ENCODE measurements around the gene CHRNB1. TPM values are rescaled to one million over a fixed set of nuclear protein-coding genes. Genes with fewer than 3 reads are reported as not detected.
"Not testable (repeated sequence)": the region's sequence is repeated elsewhere in the genome, so short reads cannot be mapped to it uniquely, and the experiment has no call there.

The CHRNB1 gene
- total and polyA plus RNA-seq, 2 donors (not counting 1 experiment from before 2014, with no cell fraction given): 6.2 to 7.2 TPM

- H2AFZ ChIP-seq (ENCODE audit: insufficient read depth, low read depth, low read length, poor library complexity, severe bottlenecking): no peak overlapping the region
- Mint-ChIP-seq H3K27ac (no peak overlapping the region), H3K27me3 (no peaks in the 10 kb centered on the region), H3K4me3 (no peak overlapping the region), H3K4me1 (peaks cover 27% of the 10 kb centered on the region), H3K9me3 (ENCODE audit: insufficient read depth) (no peaks in the 10 kb centered on the region)
- intact Hi-C loops (cut with micrococcal nuclease): no loop called here
- H3K4me3 ChIP-seq (ENCODE audit: control extremely low read depth in 1 of 5, extremely low read depth in 1 of 5, insufficient read depth in 1 of 5, low read depth in 2 of 5, low read length in 4 of 5): no peak overlapping the region
- H4K20me1 ChIP-seq (ENCODE audit: control insufficient read depth, insufficient read depth, low read length, poor library complexity, severe bottlenecking): peaks cover 57% of the 10 kb centered on the region
- 84% methylated on average over 11 of the region's 12 CpGs for WGBS (ENCODE audit: insufficient coverage)
- no peak overlapping the region for H3K9ac ChIP-seq (ENCODE audit: low read length)
- H3K27ac ChIP-seq (ENCODE audit: low read length in 2 of 2): no peak overlapping the region
- POLR2A ChIA-PET: no interaction called here
- ATAC-seq (ENCODE audit: low read depth) (no peak), DNase-seq (no peak)
- H3K79me2 ChIP-seq (ENCODE audit: control insufficient read depth, insufficient read depth, low read length): peaks cover 51% of the 10 kb centered on the region
- H3K9me3 ChIP-seq (ENCODE audit: control extremely low read depth in 1 of 3, control insufficient read depth in 2 of 3, insufficient read depth in 1 of 3, low read length in 2 of 3): no peaks in the 10 kb centered on the region
- CTCF ChIA-PET: no interaction called here
- H3K36me3 ChIP-seq (replicated peaks in 1 of 2; ENCODE audit: control extremely low read depth in 1 of 2, control insufficient read depth in 1 of 2, extremely low read depth in 1 of 2, insufficient read depth in 2 of 2, low read length in 1 of 2): peaks cover 0 to 18% of the 10 kb centered on the region in 2 experiments
- TF ChIP-seq EZH2 (IDR thresholded peaks at IDR 0.05; ENCODE audit: borderline replicate concordance, insufficient read depth, low read depth, low read length, poor library complexity, severe bottlenecking) (no peak), CTCF (IDR thresholded peaks at IDR 0.05) (no peak)
- H3K4me1 ChIP-seq (ENCODE audit: control insufficient read depth in 2 of 2, insufficient read depth in 2 of 2, low read length in 2 of 2): peaks cover 8 to 21% of the 10 kb centered on the region in 2 donors
- H3K27me3 ChIP-seq (replicated peaks in 1 of 4; ENCODE audit: control extremely low read depth in 1 of 4, control insufficient read depth in 3 of 4, insufficient read depth in 4 of 4, low read length in 3 of 4): no peaks in the 10 kb centered on the region
- no peak overlapping the region for H3K4me2 ChIP-seq (replicated peaks; ENCODE audit: low read depth, low read length, poor library complexity, severe bottlenecking)
Measured at GRCh38 chr17:7468804-7469389, 24.0 kb downstream of the CHRNB1 start.

- WGBS (ENCODE audit: insufficient coverage): 100% methylated on average over 3 of the region's 12 CpGs
- peaks cover 30% of the 10 kb centered on the region for H3K4me1 Mint-ChIP-seq
- H2AFZ ChIP-seq (ENCODE audit: insufficient read depth, low read depth, low read length, poor library complexity, severe bottlenecking); DNase-seq; H3K9ac ChIP-seq (ENCODE audit: low read length); H3K4me3 ChIP-seq (ENCODE audit: control extremely low read depth in 1 of 5, extremely low read depth in 1 of 5, insufficient read depth in 1 of 5, low read depth in 2 of 5, low read length in 4 of 5); H3K4me3 Mint-ChIP-seq; H3K27me3 ChIP-seq (replicated peaks in 1 of 4; ENCODE audit: control extremely low read depth in 1 of 4, control insufficient read depth in 3 of 4, insufficient read depth in 4 of 4, low read length in 3 of 4); H3K9me3 ChIP-seq (ENCODE audit: control extremely low read depth in 1 of 3, control insufficient read depth in 2 of 3, insufficient read depth in 1 of 3, low read length in 2 of 3); H3K9me3 Mint-ChIP-seq (ENCODE audit: insufficient read depth); H3K27ac ChIP-seq (ENCODE audit: low read length in 2 of 2); ATAC-seq (ENCODE audit: low read depth); intact Hi-C loops (cut with micrococcal nuclease); CTCF ChIA-PET; H3K4me2 ChIP-seq (replicated peaks; ENCODE audit: low read depth, low read length, poor library complexity, severe bottlenecking); H3K27me3 Mint-ChIP-seq; H3K27ac Mint-ChIP-seq: not testable (repeated sequence)
- Histone ChIP-seq H3K4me1 (ENCODE audit: control insufficient read depth in 2 of 2, insufficient read depth in 2 of 2, low read length in 2 of 2) (peaks cover 8 to 21% of the 10 kb centered on the region in 2 donors), H4K20me1 (ENCODE audit: control insufficient read depth, insufficient read depth, low read length, poor library complexity, severe bottlenecking) (peaks cover 66% of the 10 kb centered on the region), H3K79me2 (ENCODE audit: control insufficient read depth, insufficient read depth, low read length) (peaks cover 59% of the 10 kb centered on the region), H3K36me3 (replicated peaks in 1 of 2; ENCODE audit: control extremely low read depth in 1 of 2, control insufficient read depth in 1 of 2, extremely low read depth in 1 of 2, insufficient read depth in 2 of 2, low read length in 1 of 2) (peaks cover 0 to 15% of the 10 kb centered on the region in 2 experiments)
- POLR2A ChIA-PET: interaction anchor here (0.9 kb wide), 1 partner anchor 13 kb away, joined by 3 read pairs; no protein-coding TSS in a partner anchor
Measured at GRCh38 chr17:7469843-7470242, 25.0 kb downstream of the CHRNB1 start.

- H3K27me3 ChIP-seq (replicated peaks in 1 of 4; ENCODE audit: control extremely low read depth in 1 of 4, control insufficient read depth in 3 of 4, insufficient read depth in 4 of 4, low read length in 3 of 4); H3K4me3 Mint-ChIP-seq; H2AFZ ChIP-seq (ENCODE audit: insufficient read depth, low read depth, low read length, poor library complexity, severe bottlenecking); H3K27ac Mint-ChIP-seq; H3K9me3 ChIP-seq (ENCODE audit: control extremely low read depth in 1 of 3, control insufficient read depth in 2 of 3, insufficient read depth in 1 of 3, low read length in 2 of 3); H3K4me3 ChIP-seq (ENCODE audit: control extremely low read depth in 1 of 5, extremely low read depth in 1 of 5, insufficient read depth in 1 of 5, low read depth in 2 of 5, low read length in 4 of 5); H3K9me3 Mint-ChIP-seq (ENCODE audit: insufficient read depth); ATAC-seq (ENCODE audit: low read depth); H3K27me3 Mint-ChIP-seq; DNase-seq; H3K27ac ChIP-seq (ENCODE audit: low read length in 2 of 2); H3K4me2 ChIP-seq (replicated peaks; ENCODE audit: low read depth, low read length, poor library complexity, severe bottlenecking); intact Hi-C loops (cut with micrococcal nuclease); H3K9ac ChIP-seq (ENCODE audit: low read length): not testable (repeated sequence)
- Histone ChIP-seq H3K79me2 (ENCODE audit: control insufficient read depth, insufficient read depth, low read length) (peaks cover 66% of the 10 kb centered on the region), H3K4me1 (ENCODE audit: control insufficient read depth in 2 of 2, insufficient read depth in 2 of 2, low read length in 2 of 2) (peaks cover 8 to 21% of the 10 kb centered on the region in 2 donors), H4K20me1 (ENCODE audit: control insufficient read depth, insufficient read depth, low read length, poor library complexity, severe bottlenecking) (peaks cover 73% of the 10 kb centered on the region), H3K36me3 (replicated peaks in 1 of 2; ENCODE audit: control extremely low read depth in 1 of 2, control insufficient read depth in 1 of 2, extremely low read depth in 1 of 2, insufficient read depth in 2 of 2, low read length in 1 of 2) (peaks cover 0 to 12% of the 10 kb centered on the region in 2 experiments)
- 100% methylated on average over 7 of the region's 8 CpGs for WGBS (ENCODE audit: insufficient coverage)
- POLR2A ChIA-PET: interaction anchor here (0.6 to 1.2 kb wide), 4 partner anchors 9 to 120 kb away, joined by 3 to 6 read pairs (median 4); partner anchors contain the start of gene ZBTB4
- CTCF ChIA-PET: interaction anchor here (1.5 kb wide), 1 partner anchor 115 kb away, joined by 4 read pairs; no protein-coding TSS in a partner anchor
- peaks cover 30% of the 10 kb centered on the region for H3K4me1 Mint-ChIP-seq
Measured at GRCh38 chr17:7470457-7470973, 25.7 kb downstream of the CHRNB1 start.
